Measurements from ENCODE around the gene RAP1GAP2.

The RAP1GAP2 gene

GRCh38 chr17:2939714-2940351, 143.6 kb downstream of the RAP1GAP2 start:
- Histone ChIP-seq H3K4me2 (ENCODE audit: low read depth, low read length) (no peak overlapping the region), H4K20me1 (ENCODE audit: insufficient read depth, low read length) (no peaks in the 10 kb centered on the region), H3K79me2 (ENCODE audit: low read length) (no peaks in the 10 kb centered on the region), H3K9ac (ENCODE audit: low read length) (no peak overlapping the region), H2AFZ (ENCODE audit: low read length) (no peak overlapping the region), H3F3A (ENCODE audit: insufficient read depth, low read length) (no peaks in the 10 kb centered on the region), H3K27ac (ENCODE audit: low read length) (no peak overlapping the region), H3K4me3 (ENCODE audit: low read length) (no peak overlapping the region), H3K9me2 (replicated peaks; ENCODE audit: insufficient read depth, low read length) (no peaks in the 10 kb centered on the region), H3K4me1 (ENCODE audit: low read length) (no peaks in the 10 kb centered on the region), H3K9me3 (replicated peaks; ENCODE audit: insufficient read depth, low read length) (no peaks in the 10 kb centered on the region), H3K36me3 (replicated peaks; ENCODE audit: insufficient read depth, low read length) (no peaks in the 10 kb centered on the region), H3K27me3 (replicated peaks; ENCODE audit: insufficient read depth, low read length) (peaks cover 58% of the 10 kb centered on the region)
- no peak for TF ChIP-seq EZH2 (optimal IDR thresholded peaks at IDR 0.05; ENCODE audit: low read depth, low read length)
- no peak for TF ChIP-seq CTCF (IDR thresholded peaks at IDR 0.05; ENCODE audit: low read length)
- no peak for TF ChIP-seq EZH2phosphoT487 (IDR thresholded peaks at IDR 0.05; ENCODE audit: low read length)
- no peak for DNase-seq

- H3K36me3 ChIP-seq (replicated peaks; ENCODE audit: insufficient read depth, low read length): no peaks in the 10 kb centered on the region
- no peak overlapping the region for H3K9ac ChIP-seq (ENCODE audit: low read length)
- no peak overlapping the region for H3K4me2 ChIP-seq (ENCODE audit: low read depth, low read length)
- no peak overlapping the region for H3K27ac ChIP-seq (ENCODE audit: low read length)
- no peaks in the 10 kb centered on the region for H3K79me2 ChIP-seq (ENCODE audit: low read length)
- H4K20me1 ChIP-seq (ENCODE audit: insufficient read depth, low read length): no peaks in the 10 kb centered on the region
- TF ChIP-seq CTCF (IDR thresholded peaks at IDR 0.05; ENCODE audit: low read length) (no peak), EZH2phosphoT487 (IDR thresholded peaks at IDR 0.05; ENCODE audit: low read length) (no peak), EZH2 (optimal IDR thresholded peaks at IDR 0.05; ENCODE audit: low read depth, low read length) (no peak)
- no peaks in the 10 kb centered on the region for H3K4me1 ChIP-seq (ENCODE audit: low read length)
- no peaks in the 10 kb centered on the region for H3K9me3 ChIP-seq (replicated peaks; ENCODE audit: insufficient read depth, low read length)
- no peak for DNase-seq
- H3K27me3 ChIP-seq (replicated peaks; ENCODE audit: insufficient read depth, low read length): peaks cover 57% of the 10 kb centered on the region
- H2AFZ ChIP-seq (ENCODE audit: low read length): no peak overlapping the region
- no peak overlapping the region for H3K4me3 ChIP-seq (ENCODE audit: low read length)
- H3F3A ChIP-seq (ENCODE audit: insufficient read depth, low read length): no peaks in the 10 kb centered on the region
- H3K9me2 ChIP-seq (replicated peaks; ENCODE audit: insufficient read depth, low read length): no peaks in the 10 kb centered on the region
Measured at GRCh38 chr17:2940352-2940751, 144.1 kb downstream of the RAP1GAP2 start.

- H3K4me1 ChIP-seq (ENCODE audit: low read length): no peaks in the 10 kb centered on the region
- H3K9me3 ChIP-seq (replicated peaks; ENCODE audit: insufficient read depth, low read length): no peaks in the 10 kb centered on the region
- H3K27me3 ChIP-seq (replicated peaks; ENCODE audit: insufficient read depth, low read length): peaks cover 52% of the 10 kb centered on the region
- H2AFZ ChIP-seq (ENCODE audit: low read length): no peak overlapping the region
- H4K20me1 ChIP-seq (ENCODE audit: insufficient read depth, low read length): no peaks in the 10 kb centered on the region
- TF ChIP-seq EZH2phosphoT487 (IDR thresholded peaks at IDR 0.05; ENCODE audit: low read length): no peak
- TF ChIP-seq CTCF (IDR thresholded peaks at IDR 0.05; ENCODE audit: low read length): no peak
- TF ChIP-seq EZH2 (optimal IDR thresholded peaks at IDR 0.05; ENCODE audit: low read depth, low read length): no peak
- no peak overlapping the region for H3K4me2 ChIP-seq (ENCODE audit: low read depth, low read length)
- H3K27ac ChIP-seq (ENCODE audit: low read length): no peak overlapping the region
- no peak overlapping the region for H3K9ac ChIP-seq (ENCODE audit: low read length)
- H3K79me2 ChIP-seq (ENCODE audit: low read length): no peaks in the 10 kb centered on the region
- H3K4me3 ChIP-seq (ENCODE audit: low read length): no peak overlapping the region
- no peaks in the 10 kb centered on the region for H3K36me3 ChIP-seq (replicated peaks; ENCODE audit: insufficient read depth, low read length)
- H3F3A ChIP-seq (ENCODE audit: insufficient read depth, low read length): no peaks in the 10 kb centered on the region
- no peaks in the 10 kb centered on the region for H3K9me2 ChIP-seq (replicated peaks; ENCODE audit: insufficient read depth, low read length)
- DNase-seq: no peak
Measured at GRCh38 chr17:2943981-2944380, 147.7 kb downstream of the RAP1GAP2 start.

Measured in MM.1S (cell line).